GM19452 (cell line): ENCODE results near the gene CNTNAP3B.
"Not testable (repeated sequence)": the region's sequence is repeated elsewhere in the genome, so short reads cannot be mapped to it uniquely, and the experiment has no call there.

ENCODE experiments used
- ATAC-seq: cut with Tn5 transposase; IDR thresholded peaks from one replicate; pipeline ENCODE4 v1.9.1; 2021; ENCODE audit not compliant: unreplicated experiment

The CNTNAP3B gene

GRCh38 chr9:41977965-41978600, 151.1 kb downstream of the CNTNAP3B start:
- ATAC-seq: not testable (repeated sequence)

DNA sequence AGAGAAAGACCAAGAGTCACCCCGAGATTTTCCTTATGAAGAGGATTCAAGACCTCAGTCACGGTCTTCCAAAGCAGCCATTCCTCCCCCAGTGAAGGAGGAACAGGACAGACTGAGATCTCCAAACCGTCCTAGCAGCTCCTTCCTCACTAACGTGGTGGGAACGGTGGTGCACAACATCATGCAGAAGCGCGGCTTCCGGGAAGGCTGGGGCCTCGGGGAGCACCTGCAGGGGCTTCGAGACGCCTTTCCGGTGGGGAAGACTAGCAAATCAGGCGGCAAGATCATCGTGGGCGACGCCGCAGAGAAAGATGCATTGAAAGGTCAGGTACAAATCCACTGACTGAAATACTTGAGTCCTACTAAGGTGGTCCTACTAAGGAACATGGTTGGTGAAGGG, 154.3 kb downstream of the CNTNAP3B start:
- ATAC-seq: not testable (repeated sequence)

DNA sequence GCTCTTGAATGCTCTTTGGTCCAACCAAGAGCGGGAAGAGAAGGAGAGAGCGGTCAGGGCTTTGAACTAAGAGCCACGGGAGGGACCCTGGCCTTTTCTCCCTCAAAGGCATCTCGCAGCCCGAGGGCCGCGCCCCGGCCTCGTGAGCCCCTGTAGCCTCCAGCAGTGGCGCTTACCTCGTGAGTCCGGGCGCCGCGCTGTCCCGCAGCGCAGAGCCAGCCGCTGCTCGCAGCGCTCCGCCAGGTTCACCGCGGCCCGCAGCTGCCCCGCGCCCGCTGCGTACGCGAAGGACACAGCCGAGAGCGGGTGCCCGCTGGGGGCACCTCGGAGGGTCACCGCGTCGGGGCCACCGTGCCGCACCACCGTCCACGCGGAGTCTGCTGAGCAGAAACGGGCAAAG, 176.2 kb downstream of the CNTNAP3B start:
- not testable (repeated sequence) for ATAC-seq

- not testable (repeated sequence) for ATAC-seq
These were observed 187.5 kb downstream of the CNTNAP3B start for GRCh38 chr9:41941738-41942137.

DNA sequence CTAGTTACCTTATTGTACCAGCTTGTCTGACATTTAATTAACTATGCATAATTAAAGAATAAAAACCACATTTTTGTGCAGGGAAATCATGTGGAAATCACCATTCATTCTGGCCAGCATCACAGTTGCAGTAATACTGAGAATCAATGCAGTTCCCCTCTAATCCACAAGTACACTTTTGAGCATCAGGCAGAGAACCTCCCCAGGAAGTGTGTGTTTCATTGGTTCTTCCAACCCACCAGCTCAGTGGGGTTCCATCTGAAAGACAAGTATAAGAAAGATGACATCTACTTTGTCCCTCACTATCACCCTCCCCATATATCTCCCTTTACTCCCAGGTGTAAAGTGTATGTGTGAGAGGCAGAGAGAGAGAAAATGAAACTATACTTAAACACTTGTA, 191.1 kb downstream of the CNTNAP3B start:
- not testable (repeated sequence) for ATAC-seq

DNA sequence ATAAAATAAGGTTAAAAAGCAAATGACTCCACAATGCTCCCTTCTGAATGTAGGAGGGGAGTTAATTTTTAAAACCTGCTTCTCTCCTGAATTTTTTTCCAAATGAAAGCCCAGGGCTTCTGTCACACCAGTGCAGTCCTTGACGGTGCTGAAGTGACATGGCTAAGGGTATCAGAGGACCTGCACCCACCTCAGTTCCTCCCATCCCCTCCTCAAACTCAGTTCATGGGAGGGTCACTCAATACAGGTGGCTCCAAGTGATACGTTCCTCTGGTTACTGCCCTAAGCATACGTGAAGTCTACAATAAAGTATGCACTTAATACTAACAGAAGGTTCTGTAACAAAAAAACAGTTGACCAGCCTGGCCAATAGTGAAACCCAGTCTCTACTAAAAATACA, 193.5 kb downstream of the CNTNAP3B start:
- ATAC-seq: not testable (repeated sequence)

- ATAC-seq: not testable (repeated sequence)
These were observed 200.1 kb downstream of the CNTNAP3B start for GRCh38 chr9:41929172-41929571.

DNA sequence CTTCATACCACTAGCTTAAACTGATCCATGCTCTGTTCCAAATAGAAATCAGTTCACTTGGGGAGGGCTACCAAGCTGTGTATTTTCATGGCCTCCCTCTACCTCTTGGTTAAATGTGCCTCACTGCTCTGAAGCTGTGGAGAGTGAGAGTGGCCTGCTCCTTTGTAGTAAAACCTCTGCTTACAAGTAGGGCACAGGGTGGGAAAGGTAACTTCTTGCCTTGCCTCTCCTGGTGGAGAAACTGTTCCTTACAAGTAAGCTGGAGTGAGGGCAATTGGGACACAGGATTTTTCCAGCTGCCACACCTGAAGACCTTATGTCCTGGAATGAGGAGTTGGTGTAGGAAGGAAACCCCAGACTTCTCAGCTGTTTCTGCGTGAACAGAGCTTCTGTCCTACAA, 211.9 kb downstream of the CNTNAP3B start:
- not testable (repeated sequence) for ATAC-seq

DNA sequence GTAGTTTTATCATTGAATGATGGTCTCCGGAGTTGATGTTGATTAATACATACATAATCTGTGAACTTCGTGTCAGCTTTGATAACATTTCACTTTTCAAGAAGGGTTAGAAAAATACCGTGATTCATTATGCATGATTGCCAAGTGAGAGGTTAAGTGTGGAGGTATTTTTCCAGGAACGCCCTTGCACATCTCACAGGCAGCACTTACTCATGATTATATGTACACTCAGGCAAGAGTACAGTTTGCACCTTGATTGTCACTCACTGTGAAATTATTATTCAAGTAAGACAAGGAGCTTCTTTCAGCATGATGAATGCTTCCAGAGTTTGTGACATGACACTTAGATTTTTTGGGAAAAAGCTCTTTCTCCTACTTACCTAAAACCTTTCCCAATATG, 223.7 kb downstream of the CNTNAP3B start:
- ATAC-seq: not testable (repeated sequence)

DNA sequence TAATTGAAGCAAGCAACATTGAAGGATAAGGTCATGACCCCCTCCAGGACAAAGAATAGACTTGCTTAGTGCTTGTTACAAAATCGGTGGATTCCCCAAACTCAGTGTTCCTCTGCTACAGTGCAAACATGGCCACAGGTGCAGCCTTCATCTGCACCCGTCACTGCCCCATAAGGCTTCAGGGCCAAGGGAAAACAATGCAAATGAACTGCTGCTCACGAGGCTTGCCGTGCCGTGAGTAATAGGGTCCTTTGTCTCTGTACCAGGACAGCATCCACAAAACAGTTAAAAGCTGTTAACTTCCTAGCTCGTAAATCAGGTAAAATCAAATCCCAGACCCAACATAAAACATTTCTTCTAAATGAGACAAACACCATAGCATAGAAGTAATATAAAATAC, 226.5 kb downstream of the CNTNAP3B start:
- not testable (repeated sequence) for ATAC-seq

- not testable (repeated sequence) for ATAC-seq
These were observed 230.4 kb downstream of the CNTNAP3B start for GRCh38 chr9:41898720-41899343.

DNA sequence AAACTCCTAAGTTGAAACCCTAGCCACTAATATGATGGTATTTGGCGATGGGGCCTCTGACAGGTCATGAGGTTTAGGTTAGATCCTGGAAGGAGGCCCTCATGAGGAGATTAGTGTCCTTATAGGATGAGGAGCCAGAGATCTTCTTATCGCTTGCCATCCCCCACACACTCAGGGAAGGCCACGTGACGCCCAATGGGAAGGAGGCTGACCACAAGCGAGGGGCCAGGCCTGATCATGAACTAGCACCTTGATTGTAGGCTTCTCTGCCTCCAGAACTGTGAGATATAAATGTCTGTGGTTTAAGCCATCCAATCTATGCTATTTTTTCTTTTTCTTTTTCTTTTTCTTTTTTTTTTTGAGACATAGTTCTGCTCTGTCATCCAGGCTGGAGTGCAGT, 254.7 kb downstream of the CNTNAP3B start:
- not testable (repeated sequence) for ATAC-seq

- not testable (repeated sequence) for ATAC-seq
These were observed 273.8 kb downstream of the CNTNAP3B start for GRCh38 chr9:41855422-41855821.

DNA sequence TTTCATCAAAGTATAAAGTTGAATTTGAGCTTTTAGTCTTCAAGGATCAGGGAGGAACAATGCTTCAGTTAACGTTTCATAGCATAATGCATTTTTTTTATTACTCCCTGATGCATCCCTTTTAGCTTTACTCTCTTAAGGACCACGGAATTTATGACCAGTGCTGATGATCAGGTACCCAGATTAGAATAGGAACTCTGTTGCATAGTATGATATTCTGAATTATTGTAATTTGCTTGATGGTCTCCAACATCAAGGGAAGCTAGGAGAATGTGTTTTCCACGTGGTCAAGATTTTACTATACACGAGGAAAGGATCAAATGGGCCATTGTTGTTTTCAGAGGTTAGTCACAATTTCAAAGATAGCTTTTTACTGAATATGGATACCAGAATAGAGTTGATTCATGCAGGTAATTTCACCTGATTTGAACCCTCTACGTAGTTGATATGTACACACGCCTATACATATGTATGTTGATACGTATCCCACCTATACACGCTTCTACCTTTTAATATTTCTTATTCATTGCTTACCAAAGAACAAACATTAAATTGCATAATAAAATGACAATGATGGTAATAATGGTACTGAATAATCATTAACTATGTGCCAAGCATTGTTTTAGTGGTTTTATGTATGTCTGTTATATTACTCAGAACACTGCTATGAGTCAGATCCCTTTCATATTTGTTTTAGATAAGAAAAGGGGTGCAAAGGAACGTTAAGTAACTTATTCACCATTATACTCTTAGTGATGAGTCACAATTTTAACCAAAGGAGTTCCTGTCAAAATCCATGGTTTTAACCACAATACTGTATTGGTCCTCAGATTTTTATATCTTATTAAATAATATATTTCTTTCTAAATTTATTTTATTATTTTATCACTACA, 277.1 kb downstream of the CNTNAP3B start:
- ATAC-seq: not testable (repeated sequence)

GRCh38 chr9:41847829-41848228, 281.4 kb downstream of the CNTNAP3B start:
- not testable (repeated sequence) for ATAC-seq
